ENCODE data around the gene RASA3. TPM values are rescaled to one million over a fixed set of nuclear protein-coding genes. Genes with fewer than 3 reads are reported as not detected.

The RASA3 gene
- total RNA-seq, 4 donors from 2014 or later, result 25.0 to 43.1 (median 30.2) TPM

DNA sequence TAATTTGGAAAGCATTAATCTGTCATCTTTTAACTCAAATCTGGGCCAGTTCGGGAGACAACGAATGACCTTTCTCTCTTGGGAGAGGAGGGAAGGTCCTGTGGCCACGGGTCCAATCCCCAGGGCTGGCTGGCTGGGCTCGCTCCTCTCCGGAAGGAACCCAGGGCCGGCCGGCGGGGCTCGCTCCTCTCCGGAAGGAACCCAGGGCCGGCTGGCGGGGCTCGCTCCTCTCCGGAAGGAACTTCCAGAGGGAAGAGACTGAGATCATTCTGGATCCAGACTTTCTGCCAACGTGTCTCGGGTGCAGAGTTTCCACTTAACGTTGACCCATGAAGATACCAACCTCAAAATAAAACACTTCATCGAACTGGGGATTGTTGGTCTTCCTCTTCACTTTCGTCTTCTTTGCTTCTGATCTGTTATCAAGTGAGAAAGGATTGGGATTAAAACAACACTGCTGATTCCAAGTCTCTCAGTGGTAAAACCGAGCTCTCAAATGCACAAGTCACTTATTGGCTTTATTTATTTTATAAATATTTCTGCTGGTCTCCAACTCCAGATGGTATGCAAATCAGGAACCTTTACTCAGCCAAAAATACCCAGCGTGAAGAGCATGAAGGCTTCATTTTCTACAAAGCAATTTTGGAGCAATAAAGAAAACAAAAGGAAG lies 105.2 kb downstream of the RASA3 start:
- peaks cover 0 to 56% (median 36%) of the 10 kb centered on the region in 3 donors for H3K4me1 ChIP-seq
- H3K27me3 ChIP-seq, result no peaks in the 10 kb centered on the region
- peaks cover 0 to 37% of the 10 kb centered on the region in 2 donors for H3K36me3 ChIP-seq
- H3K4me3 ChIP-seq, result peak overlapping the region in 1 of 2 donors; percentile 18
- peak overlapping the region; percentile 7 to 82 (median 78) for H3K27ac ChIP-seq
- 19 to 21% methylated on average over 6 to 13 of the region's 21 CpGs for WGBS, 2 donors (ENCODE audit: low coverage in 1 of 2)
- peak; percentile 35 for ATAC-seq
- TF ChIP-seq POLR2AphosphoS5 (IDR thresholded peaks at IDR 0.05), result peak; percentile 42
- TF ChIP-seq, protein P1, sequence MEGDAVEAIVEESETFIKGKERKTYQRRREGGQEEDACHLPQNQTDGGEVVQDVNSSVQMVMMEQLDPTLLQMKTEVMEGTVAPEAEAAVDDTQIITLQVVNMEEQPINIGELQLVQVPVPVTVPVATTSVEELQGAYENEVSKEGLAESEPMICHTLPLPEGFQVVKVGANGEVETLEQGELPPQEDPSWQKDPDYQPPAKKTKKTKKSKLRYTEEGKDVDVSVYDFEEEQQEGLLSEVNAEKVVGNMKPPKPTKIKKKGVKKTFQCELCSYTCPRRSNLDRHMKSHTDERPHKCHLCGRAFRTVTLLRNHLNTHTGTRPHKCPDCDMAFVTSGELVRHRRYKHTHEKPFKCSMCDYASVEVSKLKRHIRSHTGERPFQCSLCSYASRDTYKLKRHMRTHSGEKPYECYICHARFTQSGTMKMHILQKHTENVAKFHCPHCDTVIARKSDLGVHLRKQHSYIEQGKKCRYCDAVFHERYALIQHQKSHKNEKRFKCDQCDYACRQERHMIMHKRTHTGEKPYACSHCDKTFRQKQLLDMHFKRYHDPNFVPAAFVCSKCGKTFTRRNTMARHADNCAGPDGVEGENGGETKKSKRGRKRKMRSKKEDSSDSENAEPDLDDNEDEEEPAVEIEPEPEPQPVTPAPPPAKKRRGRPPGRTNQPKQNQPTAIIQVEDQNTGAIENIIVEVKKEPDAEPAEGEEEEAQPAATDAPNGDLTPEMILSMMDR (IDR thresholded peaks at IDR 0.05), result no peak
- TF ChIP-seq EP300 (IDR thresholded peaks at IDR 0.05), result no peak
- H3K9me3 ChIP-seq, result no peaks in the 10 kb centered on the region

- ATAC-seq, result peak; percentile 4
- no peak for TF ChIP-seq POLR2AphosphoS5 (IDR thresholded peaks at IDR 0.05)
- TF ChIP-seq, protein P1 (IDR thresholded peaks at IDR 0.05), result no peak
- no peaks in the 10 kb centered on the region for H3K9me3 ChIP-seq
- peaks cover 0 to 49% (median 30%) of the 10 kb centered on the region in 3 donors for H3K4me1 ChIP-seq
- H3K27ac ChIP-seq, result peak overlapping the region in 3 of 4 donors; percentile 74 to 82 (median 81)
- peaks cover 0 to 44% of the 10 kb centered on the region in 2 donors for H3K36me3 ChIP-seq
- no peak overlapping the region for H3K4me3 ChIP-seq
- no peaks in the 10 kb centered on the region for H3K27me3 ChIP-seq
- WGBS, 2 donors (ENCODE audit: low coverage in 1 of 2), result 65% methylated on average over 2 of the region's 11 CpGs; no CpG with 5 or more reads in 1 of the 2 donors
Measured at GRCh38 chr13:114026481-114026880, 105.9 kb downstream of the RASA3 start.

DNA sequence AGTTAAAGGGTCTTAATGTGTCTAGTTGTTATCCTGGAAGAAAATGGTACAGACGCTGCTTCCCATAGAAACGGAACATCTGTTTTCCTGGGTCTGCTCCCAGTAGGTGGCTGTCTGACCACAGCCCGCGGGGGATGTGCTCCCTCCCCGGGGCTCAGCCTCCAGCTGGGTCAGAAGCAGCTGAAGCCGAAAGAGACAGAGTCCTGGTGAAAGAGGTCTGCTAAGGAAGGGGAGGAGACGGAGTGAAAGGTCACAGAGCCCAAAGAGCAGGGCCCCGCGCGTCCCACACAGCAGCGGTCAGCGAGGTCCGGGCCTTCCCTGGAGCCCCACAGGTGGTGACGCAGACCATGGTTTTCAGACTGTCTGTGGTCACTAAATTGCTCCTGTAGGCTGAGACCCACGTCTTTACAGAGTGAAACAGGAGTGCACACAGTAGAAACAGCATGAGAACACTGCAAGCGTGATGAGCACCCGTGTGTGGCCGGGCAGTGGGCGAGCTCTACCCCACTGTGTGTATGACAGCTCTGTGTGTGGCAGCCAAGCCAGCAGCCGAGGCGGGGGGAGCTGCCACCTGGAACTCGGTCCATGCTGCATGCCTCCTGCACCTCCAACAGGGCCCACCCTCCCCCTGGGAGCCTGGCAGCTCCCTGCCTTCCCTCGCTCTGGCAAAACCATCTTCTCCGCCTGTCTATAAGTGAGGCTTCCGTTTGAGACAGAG lies 106.5 kb downstream of the RASA3 start:
- Histone ChIP-seq H3K4me1 (peaks cover 0 to 43% (median 27%) of the 10 kb centered on the region in 3 donors), H3K9me3 (no peaks in the 10 kb centered on the region), H3K27me3 (no peaks in the 10 kb centered on the region), H3K27ac (peak overlapping the region in 3 of 4 donors; percentile 74 to 82 (median 81)), H3K36me3 (peaks cover 0 to 50% of the 10 kb centered on the region in 2 donors), H3K4me3 (no peak overlapping the region)
- TF ChIP-seq POLR2A (IDR thresholded peaks at IDR 0.05), result no peak
- TF ChIP-seq, protein P1 (IDR thresholded peaks at IDR 0.05), result peak in 1 of 4 experiments; percentile 40
- peak; percentile 75 for ATAC-seq
- 23 to 43% methylated on average over 3 to 5 of the region's 25 CpGs for WGBS, 2 donors (ENCODE audit: low coverage in 1 of 2)

GRCh38 chr13:114025405-114025713 lies 107.1 kb downstream of the RASA3 start:
- TF ChIP-seq POLR2A (IDR thresholded peaks at IDR 0.05), result no peak
- TF ChIP-seq, protein P1 (IDR thresholded peaks at IDR 0.05), result no peak
- TF ChIP-seq POLR2AphosphoS5 (IDR thresholded peaks at IDR 0.05), result no peak
- TF ChIP-seq EP300 (IDR thresholded peaks at IDR 0.05), result no peak
- no peak for ATAC-seq

More at GRCh38 chr13:114025405-114025713, 107.1 kb downstream of the RASA3 start:
- Histone ChIP-seq H3K27me3 (no peaks in the 10 kb centered on the region), H3K9me3 (no peaks in the 10 kb centered on the region), H3K27ac (peak overlapping the region in 3 of 4 donors; percentile 74 to 82 (median 81)), H3K4me1 (peaks cover 0 to 38% (median 27%) of the 10 kb centered on the region in 3 donors), H3K4me3 (no peak overlapping the region), H3K36me3 (peaks cover 0 to 55% of the 10 kb centered on the region in 2 donors)
- WGBS, 2 donors (ENCODE audit: low coverage in 1 of 2), result 6 to 33% methylated on average over 2 to 3 of the region's 4 CpGs

Measured in gastroesophageal sphincter (tissue), 4 donors.